HG02973 (cell line): ENCODE measurements around the gene PRKAG2.
"Not testable (repeated sequence)": the region's sequence is repeated elsewhere in the genome, so short reads cannot be mapped to it uniquely, and the experiment has no call there.

Experiments used
- ATAC-seq: cut with Tn5 transposase; IDR thresholded peaks from one replicate; pipeline ENCODE4 v1.9.1; 2021; ENCODE audit warnings: moderate library complexity; ENCODE audit not compliant: unreplicated experiment

The PRKAG2 gene

DNA sequence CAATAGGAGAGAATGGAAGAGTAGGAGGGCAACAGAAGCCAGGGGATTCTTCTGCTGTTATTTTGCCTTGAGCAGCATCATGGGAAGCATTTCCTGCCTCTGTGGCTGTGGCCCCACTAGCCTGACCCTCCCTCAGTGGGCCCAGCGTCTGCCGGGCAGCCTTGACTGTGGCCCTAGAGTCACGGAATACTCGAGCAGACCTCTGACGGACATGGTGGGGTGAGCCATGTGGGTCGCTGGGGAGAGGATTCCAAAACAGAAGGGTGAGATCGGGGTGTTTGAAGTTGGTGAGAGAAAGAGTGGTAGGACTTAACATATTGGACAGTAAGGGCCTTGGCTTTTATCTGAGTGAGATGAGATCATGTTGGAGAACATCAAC, 8.3 kb upstream of the PRKAG2 start:
- no peak for ATAC-seq

DNA sequence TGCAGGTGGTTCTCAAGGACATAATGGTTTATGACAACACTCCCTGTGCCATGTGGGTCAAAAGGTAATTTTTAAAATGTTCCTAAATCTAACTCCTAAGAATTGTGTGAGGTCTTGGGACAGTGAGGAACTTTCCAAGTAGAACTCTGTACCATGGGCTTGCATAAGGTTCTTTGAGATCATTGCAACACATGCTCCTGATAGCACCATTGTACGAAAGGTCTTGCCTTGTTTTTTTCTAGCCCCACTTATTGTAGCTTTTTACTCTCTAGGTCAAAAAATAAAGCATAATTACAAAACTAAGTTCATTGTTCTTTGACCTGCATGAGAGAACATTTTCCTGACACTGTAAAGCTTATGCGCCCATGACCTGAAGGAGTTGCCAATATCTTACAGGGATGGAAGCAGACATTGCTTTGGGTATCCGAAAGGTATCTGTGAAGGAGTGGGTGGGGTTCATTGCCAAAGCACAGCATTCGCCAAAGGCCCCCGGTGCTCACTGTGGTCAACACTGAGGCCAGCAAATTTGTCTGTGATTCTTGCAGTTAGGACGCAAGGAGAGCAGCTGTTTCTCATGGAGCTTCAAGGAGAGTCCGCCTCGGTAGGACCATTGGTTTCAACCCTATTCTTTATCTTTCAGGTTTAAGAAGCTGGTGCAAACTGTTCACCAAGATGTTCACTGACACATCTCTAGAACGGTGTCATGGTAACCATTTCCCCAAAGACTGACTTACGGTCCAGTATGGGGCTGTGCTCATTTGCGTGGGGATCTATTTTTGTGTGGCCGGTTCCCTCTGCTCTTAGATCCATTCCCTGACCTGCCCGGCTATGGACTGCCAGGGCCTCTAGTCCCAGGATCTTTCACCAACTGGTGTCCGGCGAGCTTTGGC, 7.6 kb upstream of the PRKAG2 start:
- ATAC-seq: no peak

DNA sequence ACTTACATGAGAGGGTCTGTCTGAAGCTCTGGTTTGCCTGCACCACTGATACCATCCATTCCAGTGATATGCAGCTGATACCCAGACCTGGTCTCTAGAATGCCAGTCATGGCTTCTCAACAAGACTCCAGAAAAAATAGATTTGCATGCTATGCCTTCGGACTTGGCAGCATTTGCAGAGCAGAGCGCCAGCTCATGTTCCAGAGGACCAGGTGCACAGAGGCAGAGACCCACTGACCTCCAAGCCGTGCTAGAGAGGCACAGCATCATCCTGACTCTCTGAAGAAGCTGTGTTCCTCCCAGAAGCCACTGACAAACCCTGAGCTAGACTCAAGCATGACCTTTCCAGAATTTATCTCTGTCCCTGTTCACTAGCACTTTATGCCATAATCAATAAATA, 6.9 kb upstream of the PRKAG2 start:
- ATAC-seq: no peak

DNA sequence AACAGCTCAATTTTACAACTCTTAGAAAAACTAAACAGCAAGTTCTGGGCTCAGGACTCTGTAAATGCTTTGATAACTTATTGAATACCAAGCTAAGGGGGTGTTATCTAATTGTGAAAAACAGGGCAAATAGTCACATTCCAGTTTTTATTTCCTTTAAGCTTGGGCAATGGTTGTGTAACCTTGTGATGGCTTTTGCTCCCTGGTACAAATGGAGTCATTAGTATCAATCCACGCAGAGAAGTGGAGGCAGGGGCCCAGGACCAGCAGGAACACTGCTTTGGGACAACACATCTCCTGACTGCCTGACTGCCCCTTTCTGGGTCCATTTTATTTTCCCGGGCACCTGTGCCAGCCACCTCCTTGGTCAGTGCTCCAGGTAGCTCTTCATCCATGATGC, 5.8 kb upstream of the PRKAG2 start:
- no peak for ATAC-seq

DNA sequence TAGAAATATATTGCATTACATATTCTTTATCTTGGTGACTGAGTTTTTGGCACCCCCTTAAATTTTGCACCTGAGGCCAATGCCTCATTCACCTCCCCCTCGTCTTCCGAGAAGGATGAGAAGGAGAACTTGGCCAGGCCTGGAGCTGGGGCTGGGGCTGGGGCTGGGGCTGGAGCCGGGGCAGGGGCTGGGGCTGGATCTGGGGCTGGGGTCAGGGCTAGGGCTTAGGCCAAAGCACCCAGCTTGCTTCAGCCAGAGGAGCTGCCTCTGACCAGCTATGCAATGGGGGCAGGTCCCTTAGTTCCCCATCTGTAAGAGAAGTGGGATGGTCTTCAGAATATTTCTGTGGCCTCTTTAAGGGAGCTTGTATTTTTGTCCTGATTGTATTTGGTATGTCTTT, 3.8 kb upstream of the PRKAG2 start:
- ATAC-seq: no peak

DNA sequence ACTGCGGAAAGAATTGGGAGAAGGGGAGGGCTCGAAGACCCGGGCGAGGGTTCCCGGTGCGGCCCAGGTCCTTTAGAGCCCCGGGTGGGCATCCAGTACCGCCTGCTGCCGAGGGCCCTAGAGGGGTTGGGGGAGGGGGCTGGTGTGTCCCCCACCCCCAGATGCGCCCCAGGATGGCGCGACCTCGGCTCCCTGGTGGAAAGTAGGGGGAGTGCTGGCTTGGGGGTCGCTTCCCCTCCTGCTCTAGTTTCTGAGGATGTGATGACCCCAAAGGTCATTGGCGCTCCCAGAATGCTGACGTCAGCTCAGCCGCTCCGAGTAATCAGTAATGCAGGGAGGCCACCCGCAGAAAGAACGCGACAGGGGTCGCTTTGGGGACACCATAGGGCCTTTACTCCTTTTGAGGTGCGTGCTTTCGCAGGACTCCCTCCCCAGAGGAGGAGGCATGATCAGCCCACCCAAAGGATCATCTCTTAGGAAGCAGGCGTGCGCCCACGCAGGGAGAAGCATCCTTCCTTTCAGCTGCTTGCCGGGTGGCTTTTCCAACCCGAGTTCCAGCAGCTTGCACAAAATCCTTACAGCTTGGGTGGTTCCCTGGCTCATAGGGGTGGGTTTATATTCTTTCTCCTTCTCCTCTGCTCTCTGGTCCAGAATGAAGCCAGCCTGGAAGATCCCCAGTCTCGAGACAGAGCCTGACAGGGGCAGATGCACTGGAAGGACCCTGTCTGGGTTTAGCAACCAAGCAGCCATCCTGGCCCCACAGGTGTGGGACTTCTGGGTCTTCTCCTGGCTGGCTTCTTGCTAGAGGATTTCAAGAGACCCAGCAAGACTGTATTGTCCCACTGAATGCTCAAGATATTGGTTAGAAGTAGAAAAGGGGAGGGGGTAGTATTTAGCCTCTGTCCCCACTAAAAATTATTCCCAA, 1.3 kb upstream of the PRKAG2 start:
- no peak for ATAC-seq

DNA sequence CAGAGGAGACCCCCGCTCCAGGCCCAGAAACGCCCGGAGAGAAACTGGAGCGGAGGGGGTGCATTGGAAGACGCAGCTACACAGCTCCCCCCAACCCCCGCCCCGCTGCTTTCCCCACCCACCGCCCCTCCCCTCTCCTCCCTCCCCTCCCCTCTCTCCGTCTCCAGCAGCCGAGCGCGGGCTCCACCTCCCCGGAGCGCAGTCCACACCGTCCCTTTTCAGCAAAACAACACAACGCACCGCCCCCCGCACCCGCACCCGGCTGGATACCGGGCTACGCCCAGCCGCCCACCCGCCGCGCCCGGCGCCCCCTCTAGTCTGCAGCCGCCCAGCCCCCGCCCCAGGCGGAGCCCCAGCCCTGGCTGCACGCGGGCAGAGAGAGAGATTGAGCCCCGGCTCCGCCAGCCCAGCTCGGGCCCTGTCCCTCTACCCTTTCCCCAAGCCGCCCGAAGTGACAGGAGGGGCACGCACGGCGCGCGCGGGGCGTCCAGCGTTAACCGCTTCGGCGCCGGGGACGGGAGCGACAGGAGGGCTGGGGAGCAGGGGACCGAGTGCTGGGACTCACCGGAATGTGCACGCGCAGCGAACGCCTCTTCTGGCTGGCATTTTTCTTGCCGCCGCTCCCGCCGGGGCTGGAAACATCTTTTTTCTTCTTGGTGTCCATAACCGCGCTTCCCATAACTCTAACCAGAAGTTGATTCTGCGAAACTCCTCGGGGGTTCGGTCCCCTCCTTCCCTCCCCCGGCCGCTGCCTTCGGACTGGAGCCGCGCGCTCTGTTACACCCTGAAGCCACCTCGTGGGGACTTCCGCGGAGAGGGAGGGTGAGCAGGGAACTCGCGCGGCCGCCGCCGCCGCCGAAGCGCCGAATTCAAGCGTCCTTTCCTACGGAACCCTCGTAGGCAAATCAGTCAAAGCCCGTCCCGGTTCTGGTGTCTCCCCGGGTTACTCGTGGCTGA, 695 bp downstream of the PRKAG2 start:
- ATAC-seq: no peak

DNA sequence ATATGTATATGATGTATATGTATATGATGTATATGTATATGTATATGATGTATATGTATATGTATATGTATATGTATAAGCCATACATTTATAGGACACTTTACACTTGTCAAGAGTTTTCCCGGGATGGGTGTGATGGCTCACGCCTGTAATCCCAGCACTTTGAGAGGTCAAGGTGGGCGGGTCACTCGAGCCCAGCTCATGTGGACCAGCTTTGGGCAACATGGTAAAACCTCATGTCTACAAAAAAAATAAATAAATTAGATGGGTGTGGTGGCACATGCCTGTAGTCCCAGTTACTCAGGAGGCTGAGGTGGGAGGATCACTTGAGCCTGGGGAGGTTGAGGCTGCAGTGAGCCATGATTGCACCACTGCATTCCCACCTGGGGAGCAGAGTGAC, 2.4 kb downstream of the PRKAG2 start:
- ATAC-seq: not testable (repeated sequence)

DNA sequence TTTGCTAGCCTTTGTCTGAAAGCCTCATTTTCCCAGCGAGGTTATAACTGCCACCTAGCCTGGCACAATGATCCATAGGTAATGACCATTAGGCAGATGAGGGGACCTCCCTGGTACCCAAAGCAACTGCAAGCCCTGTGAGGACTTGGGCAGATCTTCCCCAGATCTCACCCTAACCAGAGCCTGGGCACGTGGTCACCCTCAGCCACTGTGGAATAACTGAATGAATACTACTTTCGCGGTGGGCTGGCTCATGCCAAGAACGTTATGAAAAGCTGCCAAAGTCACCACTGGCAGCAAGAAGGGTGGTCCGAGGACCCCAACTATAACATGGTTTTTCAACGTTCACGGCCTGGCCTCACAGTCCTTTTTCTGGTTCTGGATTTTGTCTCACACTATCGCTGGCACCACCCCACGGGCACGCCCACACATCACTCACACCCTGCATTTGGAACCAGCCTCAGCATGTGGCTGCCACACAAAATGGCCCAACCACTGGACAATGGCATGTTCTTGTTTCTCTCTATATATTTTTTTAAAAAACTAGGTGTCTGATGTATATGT, 3.4 kb downstream of the PRKAG2 start:
- ATAC-seq: no peak

DNA sequence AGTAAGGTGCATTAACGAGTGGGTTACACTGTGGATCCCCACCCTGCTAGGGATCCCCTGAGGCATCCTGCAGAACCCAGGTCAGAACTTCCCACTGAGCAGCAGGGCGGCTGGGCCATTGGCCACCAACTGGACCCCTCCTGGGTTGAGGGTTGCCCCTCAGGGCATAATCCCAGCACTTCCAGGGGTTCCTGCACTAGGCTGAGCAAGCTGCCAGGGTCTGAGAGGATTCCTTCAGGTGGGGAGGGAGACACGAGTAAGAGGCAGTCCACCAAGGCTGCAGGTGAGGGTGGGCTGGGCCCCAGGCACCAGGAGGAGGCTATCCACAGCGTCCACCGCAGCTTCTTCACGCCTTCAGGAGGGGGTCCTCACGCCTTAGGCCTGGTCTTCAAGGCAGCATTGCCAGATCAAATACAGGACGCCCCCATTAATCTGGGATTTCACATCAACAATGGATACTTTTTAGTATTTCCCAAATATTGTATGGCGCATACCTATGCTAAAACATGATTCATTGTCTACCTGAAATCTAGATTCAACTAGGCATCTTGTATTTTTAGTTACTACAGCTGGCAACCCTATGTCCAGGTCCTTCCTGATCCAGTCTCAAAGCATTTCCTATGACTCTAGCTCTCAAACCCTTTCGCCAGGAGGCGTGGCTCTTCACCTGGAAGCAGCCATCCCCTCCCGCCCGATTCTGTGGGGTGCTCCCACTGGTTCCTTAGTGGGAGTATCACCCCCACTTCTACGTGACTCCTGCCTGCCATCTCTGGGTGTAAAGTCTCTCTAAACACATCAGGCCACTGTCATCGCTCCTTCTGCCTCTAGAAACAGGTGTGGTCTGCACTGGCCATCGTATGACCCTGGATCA, 4.1 kb downstream of the PRKAG2 start:
- ATAC-seq: no peak

DNA sequence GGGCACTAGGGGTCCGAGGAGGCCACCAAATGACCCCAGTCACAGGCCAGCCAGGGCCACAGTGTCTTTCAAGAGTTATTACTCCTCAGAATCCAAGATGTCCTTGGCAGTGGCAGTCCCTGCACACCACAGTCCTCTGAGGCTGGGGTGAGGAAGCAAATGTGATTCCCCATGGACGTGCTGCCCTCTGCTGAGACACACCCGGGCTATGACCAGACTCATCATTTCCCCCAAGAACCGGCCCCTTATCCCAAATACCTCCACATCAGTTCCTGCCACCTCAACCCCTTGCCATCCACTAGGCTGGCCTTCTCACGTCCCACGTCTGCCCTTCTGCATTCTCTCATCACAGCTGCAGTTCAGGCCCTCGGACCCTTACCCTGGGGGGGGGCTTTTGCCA, 5.0 kb downstream of the PRKAG2 start:
- no peak for ATAC-seq

DNA sequence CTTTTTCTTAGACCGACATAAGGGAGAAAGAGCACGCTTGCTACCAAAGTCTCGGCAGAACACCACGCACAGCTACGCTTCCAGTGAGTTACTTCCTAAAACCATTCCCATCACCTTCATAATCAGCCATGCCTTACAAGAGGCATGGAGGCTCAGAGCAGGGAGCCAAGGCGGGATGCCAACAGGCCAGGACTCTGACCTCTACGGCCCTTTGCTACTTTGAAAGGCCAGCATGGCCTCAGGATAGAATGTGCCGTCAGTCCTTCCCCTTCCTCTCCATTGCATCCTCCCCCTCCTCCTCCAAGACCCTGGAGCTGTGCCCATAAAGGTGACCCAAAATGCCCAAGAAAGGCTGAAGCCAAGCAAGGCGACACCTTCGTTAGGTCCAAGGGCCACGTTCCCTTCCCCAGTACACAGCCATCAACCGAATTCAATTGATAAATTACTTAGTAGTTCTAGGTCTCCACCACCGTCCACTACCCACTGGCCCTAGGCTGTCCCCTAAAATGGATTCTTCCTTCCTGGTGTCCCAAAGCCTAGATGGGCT, 5.7 kb downstream of the PRKAG2 start:
- ATAC-seq: no peak

DNA sequence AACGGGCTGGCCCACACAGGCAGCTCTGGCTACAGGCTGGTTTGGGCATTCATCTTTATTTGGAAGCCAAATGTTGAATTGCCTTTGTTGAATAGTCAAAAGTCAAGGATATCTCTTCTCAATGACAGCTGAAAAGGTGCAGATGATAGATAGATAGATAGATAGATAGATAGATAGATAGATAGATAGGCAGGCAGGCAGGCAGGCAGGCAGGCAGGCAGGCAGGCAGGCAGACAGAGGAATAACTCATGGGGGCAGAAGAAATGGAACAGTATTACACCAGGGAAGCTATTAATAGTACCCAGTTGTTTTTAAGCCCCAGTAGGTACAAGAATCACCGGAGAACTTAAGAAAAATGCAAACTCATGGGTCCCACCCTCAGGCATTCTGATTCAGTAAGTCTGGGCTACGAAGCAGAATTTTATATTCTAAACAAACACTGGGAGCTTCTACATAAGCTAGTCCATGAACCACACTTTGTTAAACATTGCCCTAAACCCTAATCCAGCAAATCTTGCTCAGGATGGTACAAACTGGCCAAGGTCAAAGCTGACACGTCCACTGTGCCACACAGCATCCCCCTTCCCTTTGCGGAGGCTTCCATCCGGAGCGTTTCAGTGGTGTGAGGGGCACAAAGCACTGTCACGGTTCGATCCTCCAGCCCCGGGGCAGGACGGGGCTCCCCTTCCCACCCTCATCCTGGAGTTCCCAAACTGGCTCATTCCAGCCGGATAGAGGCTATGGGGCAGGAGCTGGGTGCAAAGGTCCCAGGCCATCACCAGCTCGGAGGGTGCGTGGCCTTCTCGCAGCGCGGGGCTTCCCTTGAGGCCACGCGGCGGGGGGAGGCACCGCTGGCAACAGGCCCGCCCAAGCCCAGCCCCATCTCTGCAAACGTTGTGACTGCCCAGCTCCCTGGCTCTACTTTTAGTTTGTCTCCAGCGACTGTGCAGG, 6.7 kb downstream of the PRKAG2 start:
- ATAC-seq: no peak

DNA sequence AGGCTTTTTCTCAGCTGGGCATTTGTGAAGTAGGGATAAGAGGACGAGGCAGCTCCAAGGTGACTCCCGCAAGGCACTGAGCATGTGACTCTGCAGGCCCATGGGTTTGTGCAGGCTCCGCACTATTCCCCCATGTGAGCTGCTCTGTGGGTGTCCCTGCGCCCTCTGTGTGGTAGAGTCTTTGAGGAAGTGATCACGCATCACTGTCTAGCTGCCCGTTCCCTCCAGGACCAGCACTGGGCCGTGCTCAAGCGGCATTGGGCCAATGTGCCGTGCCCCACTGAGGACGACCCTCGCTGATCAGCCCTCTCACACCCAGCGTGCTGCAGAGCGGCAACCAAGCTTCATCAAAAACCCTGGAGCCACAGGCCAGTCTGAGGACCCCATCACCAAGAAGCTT, 7.5 kb downstream of the PRKAG2 start:
- ATAC-seq: no peak

DNA sequence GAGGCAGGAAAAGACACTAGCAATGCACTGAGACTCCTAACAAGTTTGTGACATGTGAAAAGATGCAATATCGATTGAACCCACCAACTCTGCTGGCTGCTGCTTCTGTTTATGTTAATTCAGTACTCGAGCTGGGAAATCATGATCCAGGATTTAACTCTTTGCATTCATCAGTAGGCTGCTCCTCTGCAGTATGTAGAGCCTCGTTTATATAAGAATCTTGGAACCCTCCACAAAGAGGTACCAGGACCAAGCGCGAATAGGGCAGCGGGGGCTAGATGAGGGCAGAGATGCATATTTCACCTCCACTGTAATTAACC, 7.8 kb downstream of the PRKAG2 start:
- ATAC-seq: no peak

DNA sequence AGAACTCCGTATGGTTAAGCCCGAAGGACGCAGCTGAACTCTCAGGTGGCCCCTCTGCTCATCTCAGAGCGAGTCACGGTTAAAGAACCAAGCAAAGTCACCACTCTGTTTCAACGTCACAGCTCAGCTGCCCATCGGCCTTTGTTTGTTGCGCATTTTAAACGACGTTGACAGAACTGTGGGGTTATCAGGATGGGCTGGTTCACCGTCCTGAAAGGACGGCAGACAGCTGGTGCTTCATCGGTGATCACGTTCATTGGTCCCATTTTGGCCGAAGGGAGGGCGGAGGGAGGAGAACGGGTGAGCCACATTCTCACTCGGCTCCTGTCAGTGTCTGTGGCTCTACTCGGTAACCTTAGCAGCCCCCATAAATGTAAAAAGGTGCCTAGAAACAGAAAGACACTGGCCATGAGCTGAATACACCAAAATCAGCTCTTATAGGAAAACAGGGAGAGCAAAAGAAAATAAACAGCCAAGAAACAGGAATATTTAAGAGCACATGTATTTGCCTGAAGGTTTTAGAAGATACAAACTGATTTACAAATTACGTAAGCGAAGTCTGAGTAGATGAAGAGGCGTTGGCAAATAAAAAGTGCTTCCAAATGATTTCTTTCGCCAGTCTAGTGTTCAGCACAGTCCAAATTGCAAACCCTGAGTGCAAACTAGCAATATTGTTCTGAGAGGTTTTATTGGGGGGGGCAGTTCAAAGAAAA, 8.4 kb downstream of the PRKAG2 start:
- ATAC-seq: no peak

DNA sequence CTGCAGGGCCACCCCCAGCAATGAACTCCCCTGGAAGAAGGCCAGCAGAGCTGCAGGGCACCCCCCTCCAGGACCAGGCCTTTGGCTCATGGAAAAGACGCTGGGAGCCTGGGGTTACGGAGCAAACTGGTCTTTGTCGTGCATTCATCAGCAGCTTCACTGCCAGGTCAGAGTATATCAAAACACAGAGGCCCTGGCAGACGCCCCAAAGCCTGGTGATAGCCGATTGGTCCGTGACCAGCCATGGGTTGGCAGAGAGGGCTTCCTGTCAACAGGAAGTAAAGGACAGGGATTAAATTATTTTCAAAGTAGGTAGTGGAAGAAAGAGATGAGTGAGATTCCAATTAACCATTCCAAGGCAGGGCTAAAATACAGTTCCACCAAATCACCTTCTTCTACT, 9.0 kb downstream of the PRKAG2 start:
- no peak for ATAC-seq
